Measurements from ENCODE around the gene ARRB1. TPM values are rescaled to one million over a fixed set of nuclear protein-coding genes. Genes with fewer than 3 reads are reported as not detected.
A peak's percentile ranks its signal among the peaks of the same experiment; 100 is the strongest.

ARRB1 gene
- total and polyA plus RNA-seq, 9 of the 15 experiments (the other 6 are each of a cell fraction or from before 2014, with no cell fraction given), result 6.6 to 45.4 (median 28.5) TPM

GRCh38 chr11:75270896-75271418, 80.5 kb downstream of the ARRB1 start (continued):
- no peak for TF ChIP-seq ZNF699 (CRISPR knock-in tag; IDR thresholded peaks at IDR 0.05; ENCODE audit: insufficient replicate concordance)
- TF ChIP-seq, protein P1, sequence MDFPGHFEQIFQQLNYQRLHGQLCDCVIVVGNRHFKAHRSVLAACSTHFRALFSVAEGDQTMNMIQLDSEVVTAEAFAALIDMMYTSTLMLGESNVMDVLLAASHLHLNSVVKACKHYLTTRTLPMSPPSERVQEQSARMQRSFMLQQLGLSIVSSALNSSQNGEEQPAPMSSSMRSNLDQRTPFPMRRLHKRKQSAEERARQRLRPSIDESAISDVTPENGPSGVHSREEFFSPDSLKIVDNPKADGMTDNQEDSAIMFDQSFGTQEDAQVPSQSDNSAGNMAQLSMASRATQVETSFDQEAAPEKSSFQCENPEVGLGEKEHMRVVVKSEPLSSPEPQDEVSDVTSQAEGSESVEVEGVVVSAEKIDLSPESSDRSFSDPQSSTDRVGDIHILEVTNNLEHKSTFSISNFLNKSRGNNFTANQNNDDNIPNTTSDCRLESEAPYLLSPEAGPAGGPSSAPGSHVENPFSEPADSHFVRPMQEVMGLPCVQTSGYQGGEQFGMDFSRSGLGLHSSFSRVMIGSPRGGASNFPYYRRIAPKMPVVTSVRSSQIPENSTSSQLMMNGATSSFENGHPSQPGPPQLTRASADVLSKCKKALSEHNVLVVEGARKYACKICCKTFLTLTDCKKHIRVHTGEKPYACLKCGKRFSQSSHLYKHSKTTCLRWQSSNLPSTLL (IDR thresholded peaks at IDR 0.05), result no peak
- no peak for TF ChIP-seq ZC3H4 (CRISPR knock-in tag; IDR thresholded peaks at IDR 0.05; ENCODE audit: borderline replicate concordance)
- TF ChIP-seq CTCF (IDR thresholded peaks at IDR 0.05 in 2 of 3, conservative IDR thresholded peaks at IDR 0.05 in 1 of 3; ENCODE audit: insufficient read depth in 2 of 3, low read depth in 1 of 3, low read length in 3 of 3), result peak in 2 of 3 experiments; percentile 48 to 53; a peak in 4 of 6 replicates
- TF ChIP-seq RFX7 (CRISPR knock-in tag; IDR thresholded peaks at IDR 0.05), result no peak
- TF ChIP-seq ATF4 (CRISPR knock-in tag; IDR thresholded peaks at IDR 0.05), result no peak
- TF ChIP-seq PHF20 (IDR thresholded peaks at IDR 0.05; ENCODE audit: partially characterized antibody), result no peak
- TF ChIP-seq, protein P2, sequence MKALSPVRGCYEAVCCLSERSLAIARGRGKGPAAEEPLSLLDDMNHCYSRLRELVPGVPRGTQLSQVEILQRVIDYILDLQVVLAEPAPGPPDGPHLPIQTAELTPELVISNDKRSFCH (CRISPR knock-in tag; IDR thresholded peaks at IDR 0.05), result no peak
- TF ChIP-seq, protein P2 (tag; IDR thresholded peaks at IDR 0.05), result no peak
